K562 (cell line): Measurements from ENCODE around the gene LAMC1. TPM values are rescaled to one million over a fixed set of nuclear protein-coding genes. Genes with fewer than 3 reads are reported as not detected.

Experiments used
- ATAC-seq: fragments of 200-7000 bp; cut with Tn5 transposase; 3 replicates; pipeline ENCODE4 v1.9.1; 2020; ENCODE audit warnings: moderate library complexity
- BruUV-seq: library from RNA; stranded (reverse); fragments of 400-500 nt; replicated peaks from 2 replicates; lab custom pipeline; 2021; lab: Mats Ljungman, UMichigan
- CTCF ChIA-PET: fragments of 300-600 bp; formaldehyde crosslinking; extraction: SDS; loops from one replicate; lab custom pipeline; 2021; ENCODE audit warnings: low intra/inter-chr PET ratio; lab: Yijun Ruan, JAX
- POLR2A ChIA-PET: fragments of 300-600, 350-650 bp; sonication (Branson Sonifier 250); formaldehyde crosslinking; extraction: SDS; loops from one replicate; lab custom pipeline; 2021; ENCODE audit warnings: antibody characterized with exemption, inconsistent platforms; lab: Yijun Ruan, JAX
- DNase-seq, 4 experiments: peaks; one replicate each; pipeline versions ENCODE4 v3.0.0 to v3.0.0-alpha.2; 2011 to 2018; ENCODE audit warnings: low spot score in 3 of 4, mixed read lengths in 3 of 4; ENCODE audit errors: extremely low read depth in 1 of 4
- FAIRE-seq: peaks from 2 replicates; lab custom pipeline; 2011; peaks lifted over from hg19 to GRCh38; lab: Jason Lieb, UNC
- H2AFZ ChIP-seq: 2 replicates; pipeline ENCODE4 v1.6.0; 2011; ENCODE audit warnings: low read depth, low read length, control low read depth, inconsistent platforms
- H3K27ac ChIP-seq: fragments of 200-600 bp; 3 replicates; pipeline ENCODE4 v1.8.0; 2011; ENCODE audit warnings: low read depth, mild to moderate bottlenecking, control low read depth, inconsistent platforms, low read length, moderate library complexity, mixed read lengths; ENCODE audit errors: extremely low read depth
- H3K27me3 ChIP-seq, 2 experiments: fragments of 300-600 bp in 1 of 2; 2 replicates in 1 of 2; 3 replicates in 1 of 2; pipeline versions ENCODE4 v1.6.0 to v1.8.0; 2011; ENCODE audit warnings: inconsistent platforms in 2 of 2, low read length in 2 of 2, mild to moderate bottlenecking in 1 of 2, mixed read lengths in 1 of 2, moderate library complexity in 1 of 2; ENCODE audit not compliant: control insufficient read depth in 2 of 2, insufficient read depth in 2 of 2
- H3K36me3 ChIP-seq: fragments of 300-600 bp; 3 replicates; pipeline ENCODE4 v1.8.0; 2011; ENCODE audit warnings: mild to moderate bottlenecking, low read length, inconsistent platforms; ENCODE audit not compliant: control insufficient read depth, insufficient read depth
- H3K4me1 ChIP-seq, 2 experiments: fragments of 200-600 bp in 1 of 2; replicated peaks in 1 of 2; 2 replicates in 1 of 2; 3 replicates in 1 of 2; pipeline versions ENCODE4 v1.5.1 to v1.8.0; 2011; ENCODE audit warnings: inconsistent platforms in 2 of 2, low read length in 2 of 2, mild to moderate bottlenecking in 1 of 2, mixed read lengths in 1 of 2, moderate library complexity in 1 of 2; ENCODE audit not compliant: control insufficient read depth in 2 of 2, insufficient read depth in 2 of 2
- H3K4me2 ChIP-seq: 2 replicates; pipeline ENCODE4 v1.6.1; 2011; ENCODE audit warnings: low read length, control low read depth, inconsistent platforms, mixed read lengths; ENCODE audit not compliant: insufficient read depth
- H3K4me3 ChIP-seq: fragments of 200-600 bp; sonication (generic), shearing (Covaris generic); 2 replicates; pipeline ENCODE4 v1.5.1; 2016; ENCODE audit warnings: control low read depth, inconsistent platforms
- H3K79me2 ChIP-seq: fragments of 200-600 bp; 3 replicates; pipeline ENCODE4 v1.8.0; 2011; ENCODE audit warnings: low read length, inconsistent platforms; ENCODE audit not compliant: control insufficient read depth, insufficient read depth
- H3K9ac ChIP-seq, 2 experiments: 2 replicates each; pipeline versions ENCODE4 v1.6.0 to v1.6.1; 2011; ENCODE audit warnings: low read depth in 2 of 2, low read length in 2 of 2, control low read depth in 1 of 2, inconsistent platforms in 1 of 2, mild to moderate bottlenecking in 1 of 2, mixed read lengths in 1 of 2; ENCODE audit not compliant: insufficient read depth in 1 of 2
- H3K9me1 ChIP-seq: one replicate; pipeline ENCODE4 v1.6.0; 2011; ENCODE audit warnings: inconsistent platforms, mild to moderate bottlenecking, low read length, moderate library complexity; ENCODE audit not compliant: control insufficient read depth, insufficient read depth
- H3K9me3 ChIP-seq: replicated peaks from 2 replicates; pipeline ENCODE4 v1.5.1; 2011; ENCODE audit warnings: low read depth, low read length, inconsistent platforms; ENCODE audit not compliant: control insufficient read depth, insufficient read depth
- H4K20me1 ChIP-seq: replicated peaks from 2 replicates; pipeline ENCODE4 v1.6.1; 2011; ENCODE audit warnings: low read length, inconsistent platforms, mixed read lengths; ENCODE audit not compliant: control insufficient read depth, insufficient read depth
- MED1 ChIP-seq: sonication (generic); formaldehyde crosslinking; IDR thresholded peaks from 2 replicates; pipeline ENCODE4 v1.8.1; 2023; ENCODE audit warnings: missing genetic modification reagents, borderline replicate concordance
- WGBS: fragments of 100-300 bp; shearing (Covaris generic); methylation state at CpG from one replicate; pipeline ENCODE4 v1.1.6; 2016; ENCODE audit warnings: low coverage, mixed read lengths; ENCODE audit not compliant: insufficient coverage; ENCODE audit errors: missing lambda C conversion rate; 5-methylcytosine and 5-hydroxymethylcytosine counted together
- in situ Hi-C: fragments of 300-500 bp; cut with MboI; formaldehyde crosslinking; loops from 4 replicates; pipeline ENCODE4 v1.15.0; 2018; ENCODE audit warnings: inconsistent platforms, mixed read lengths
- intact Hi-C: fragments of 100-400 bp; cut with micrococcal nuclease; formaldehyde crosslinking; loops from 2 replicates; pipeline ENCODE4 v1.14.2; 2022
- polyA plus RNA-seq, 8 experiments: library from polyadenylated mRNA; depleted of rRNA in 4 of 8; stranded (reverse) in 5 of 8; unstranded in 3 of 8; fragments of >200 nt; fragmentation: Nextera tagmentation in 2 of 8; fragmentation: Illumina TruSeq in 1 of 8; extraction: Ambion mirVana in 2 of 8; extraction: Trizol in 1 of 8; gene quantifications; 2 replicates each; pipeline versions ENCODE4 v1.2.1 to v1.2.3, GENCODE V29; 2011 to 2014; ENCODE audit warnings: inconsistent platforms in 1 of 8, missing spikeins in 1 of 8
- total RNA-seq, 7 experiments: library from RNA; depleted of rRNA in 6 of 7; stranded (reverse); fragments of >200 nt in 6 of 7; fragmentation: Illumina TruSeq in 2 of 7; extraction: Trizol in 2 of 7; gene quantifications; 2 replicates each; pipeline versions ENCODE4 v1.2.1 to v1.2.3, GENCODE V29; 2011 to 2021; ENCODE audit warnings: low replicate concordance in 1 of 7
- TF ChIP-seq, protein P1 (sequence below): fragments of 450-650 bp; IDR thresholded peaks from 2 replicates; pipeline ENCODE4 v1.6.1; 2018; ENCODE audit not compliant: partially characterized antibody

The LAMC1 gene
- total and polyA plus RNA-seq, 9 of the 15 experiments (the other 6 are each of a cell fraction or from before 2014, with no cell fraction given): 0.07 to 0.71 (median 0.13) TPM; not detected in 2

DNA sequence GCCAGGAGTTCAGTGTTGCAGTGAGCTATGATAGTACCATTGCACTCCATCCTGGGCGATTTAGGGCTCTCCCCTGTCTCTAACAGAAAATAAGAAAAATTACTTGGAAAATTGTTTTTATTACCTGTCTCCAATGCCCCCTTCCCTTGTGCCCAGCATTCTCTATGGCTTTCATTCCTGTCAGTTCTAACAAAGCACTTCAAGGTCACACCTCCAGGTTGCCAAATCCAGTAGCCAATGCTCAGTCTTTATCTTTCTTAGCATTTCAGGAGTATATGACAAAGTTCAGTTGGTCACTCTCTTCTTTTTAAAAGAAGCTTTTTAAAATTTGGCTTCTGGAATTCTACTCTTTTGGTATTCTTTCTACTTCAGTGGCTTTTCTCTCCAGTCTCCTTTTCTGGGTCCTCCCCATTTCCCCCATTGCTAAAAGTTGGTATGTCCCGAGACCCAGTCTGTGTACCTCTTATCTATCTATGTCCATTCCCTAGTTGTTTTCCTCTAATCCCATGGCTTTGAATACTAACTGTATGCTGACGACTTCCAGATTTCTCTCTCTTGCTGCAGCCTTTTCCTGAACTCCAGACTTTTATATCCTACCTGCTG, 69.9 kb downstream of the LAMC1 start:
- in situ Hi-C loops (no loop called here), intact Hi-C loops (no loop called here)
- Histone ChIP-seq H3K27ac (no peak overlapping the region), H3K27me3 (no peaks in the 10 kb centered on the region; a peak in 2 of 5 replicates), H3K36me3 (no peaks in the 10 kb centered on the region), H3K4me1 (no peaks in the 10 kb centered on the region), H3K4me2 (no peak overlapping the region), H3K4me3 (no peak overlapping the region), H4K20me1 (no peaks in the 10 kb centered on the region), H3K9me1 (no peaks in the 10 kb centered on the region), H3K9me3 (no peaks in the 10 kb centered on the region), H3K79me2 (no peaks in the 10 kb centered on the region), H2AFZ (no peak overlapping the region), H3K9ac (no peak overlapping the region)
- ATAC-seq (no peak), DNase-seq (no peak), FAIRE-seq (no peak)
- 0% methylated on average over 3 of the region's 3 CpGs for WGBS
- no peak for TF ChIP-seq MED1 (CRISPR knock-in tag)
- TF ChIP-seq, protein P1, sequence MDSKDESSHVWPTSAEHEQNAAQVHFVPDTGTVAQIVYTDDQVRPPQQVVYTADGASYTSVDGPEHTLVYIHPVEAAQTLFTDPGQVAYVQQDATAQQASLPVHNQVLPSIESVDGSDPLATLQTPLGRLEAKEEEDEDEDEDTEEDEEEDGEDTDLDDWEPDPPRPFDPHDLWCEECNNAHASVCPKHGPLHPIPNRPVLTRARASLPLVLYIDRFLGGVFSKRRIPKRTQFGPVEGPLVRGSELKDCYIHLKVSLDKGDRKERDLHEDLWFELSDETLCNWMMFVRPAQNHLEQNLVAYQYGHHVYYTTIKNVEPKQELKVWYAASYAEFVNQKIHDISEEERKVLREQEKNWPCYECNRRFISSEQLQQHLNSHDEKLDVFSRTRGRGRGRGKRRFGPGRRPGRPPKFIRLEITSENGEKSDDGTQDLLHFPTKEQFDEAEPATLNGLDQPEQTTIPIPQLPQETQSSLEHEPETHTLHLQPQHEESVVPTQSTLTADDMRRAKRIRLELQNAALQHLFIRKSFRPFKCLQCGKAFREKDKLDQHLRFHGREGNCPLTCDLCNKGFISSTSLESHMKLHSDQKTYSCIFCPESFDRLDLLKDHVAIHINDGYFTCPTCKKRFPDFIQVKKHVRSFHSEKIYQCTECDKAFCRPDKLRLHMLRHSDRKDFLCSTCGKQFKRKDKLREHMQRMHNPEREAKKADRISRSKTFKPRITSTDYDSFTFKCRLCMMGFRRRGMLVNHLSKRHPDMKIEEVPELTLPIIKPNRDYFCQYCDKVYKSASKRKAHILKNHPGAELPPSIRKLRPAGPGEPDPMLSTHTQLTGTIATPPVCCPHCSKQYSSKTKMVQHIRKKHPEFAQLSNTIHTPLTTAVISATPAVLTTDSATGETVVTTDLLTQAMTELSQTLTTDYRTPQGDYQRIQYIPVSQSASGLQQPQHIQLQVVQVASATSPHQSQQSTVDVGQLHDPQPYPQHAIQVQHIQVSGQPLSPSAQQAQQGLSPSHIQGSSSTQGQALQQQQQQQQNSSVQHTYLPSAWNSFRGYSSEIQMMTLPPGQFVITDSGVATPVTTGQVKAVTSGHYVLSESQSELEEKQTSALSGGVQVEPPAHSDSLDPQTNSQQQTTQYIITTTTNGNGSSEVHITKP: peak; percentile 55
- ChIA-PET CTCF (no interaction called here), POLR2A (no interaction called here)
- no TSS peak for BruUV-seq
